Measurements from ENCODE around the gene LCT.
A peak's percentile ranks its signal among the peaks of the same experiment; 100 is the strongest.

The LCT gene

GRCh38 chr2:135853401-135853800 lies 16.4 kb upstream of the LCT start:
- Histone ChIP-seq H3K9ac (ENCODE audit: low read depth in 1 of 2, low read length in 2 of 2) (no peak overlapping the region), H3K27me3 (ENCODE audit: control insufficient read depth in 1 of 2, insufficient read depth in 2 of 2, low read length in 2 of 2) (no peaks in the 10 kb centered on the region), H3K36me3 (ENCODE audit: control insufficient read depth in 1 of 2, insufficient read depth in 2 of 2, low read length in 2 of 2) (peaks cover 0 to 48% of the 10 kb centered on the region in 2 donors), H3K4me1 (ENCODE audit: control insufficient read depth in 1 of 2, insufficient read depth in 2 of 2, low read length in 2 of 2) (peaks cover 0 to 4% of the 10 kb centered on the region in 2 donors), H3K4me3 (ENCODE audit: low read depth in 1 of 2, low read length in 2 of 2) (no peak overlapping the region), H3K9me3 (ENCODE audit: control insufficient read depth in 1 of 2, low read length in 2 of 2) (no peaks in the 10 kb centered on the region), H3K27ac (ENCODE audit: low read depth, low read length) (no peak overlapping the region)

- Histone ChIP-seq H3K36me3 (ENCODE audit: control insufficient read depth in 1 of 2, insufficient read depth in 2 of 2, low read length in 2 of 2) (peaks cover 4 to 38% of the 10 kb centered on the region in 2 donors), H3K4me1 (ENCODE audit: control insufficient read depth in 1 of 2, insufficient read depth in 2 of 2, low read length in 2 of 2) (peaks cover 0 to 4% of the 10 kb centered on the region in 2 donors), H3K27me3 (ENCODE audit: control insufficient read depth in 1 of 2, insufficient read depth in 2 of 2, low read length in 2 of 2) (no peaks in the 10 kb centered on the region), H3K9ac (ENCODE audit: low read depth in 1 of 2, low read length in 2 of 2) (peak overlapping the region in 1 of 2 donors; percentile 5), H3K27ac (ENCODE audit: low read depth, low read length) (no peak overlapping the region), H3K4me3 (ENCODE audit: low read depth in 1 of 2, low read length in 2 of 2) (no peak overlapping the region), H3K9me3 (ENCODE audit: control insufficient read depth in 1 of 2, low read length in 2 of 2) (no peaks in the 10 kb centered on the region)
These were observed 14.9 kb upstream of the LCT start for GRCh38 chr2:135851858-135852257.

- no peak overlapping the region for H3K4me3 ChIP-seq (ENCODE audit: low read depth in 1 of 2, low read length in 2 of 2)
- H3K27ac ChIP-seq (ENCODE audit: low read depth, low read length), result no peak overlapping the region
- H3K4me1 ChIP-seq (ENCODE audit: control insufficient read depth in 1 of 2, insufficient read depth in 2 of 2, low read length in 2 of 2), result peaks cover 0 to 4% of the 10 kb centered on the region in 2 donors
- H3K9me3 ChIP-seq (ENCODE audit: control insufficient read depth in 1 of 2, low read length in 2 of 2), result no peaks in the 10 kb centered on the region
- H3K36me3 ChIP-seq (ENCODE audit: control insufficient read depth in 1 of 2, insufficient read depth in 2 of 2, low read length in 2 of 2), result peaks cover 5 to 33% of the 10 kb centered on the region in 2 donors
- no peaks in the 10 kb centered on the region for H3K27me3 ChIP-seq (ENCODE audit: control insufficient read depth in 1 of 2, insufficient read depth in 2 of 2, low read length in 2 of 2)
- peak overlapping the region in 1 of 2 donors; percentile 5 for H3K9ac ChIP-seq (ENCODE audit: low read depth in 1 of 2, low read length in 2 of 2)
These were observed 14.1 kb upstream of the LCT start for GRCh38 chr2:135850892-135851668.

GRCh38 chr2:135849087-135849486 lies 12.1 kb upstream of the LCT start:
- Histone ChIP-seq H3K9me3 (ENCODE audit: control insufficient read depth in 1 of 2, low read length in 2 of 2) (no peaks in the 10 kb centered on the region), H3K4me3 (ENCODE audit: low read depth in 1 of 2, low read length in 2 of 2) (no peak overlapping the region), H3K36me3 (ENCODE audit: control insufficient read depth in 1 of 2, insufficient read depth in 2 of 2, low read length in 2 of 2) (peaks cover 8 to 36% of the 10 kb centered on the region in 2 donors), H3K27ac (ENCODE audit: low read depth, low read length) (no peak overlapping the region), H3K4me1 (ENCODE audit: control insufficient read depth in 1 of 2, insufficient read depth in 2 of 2, low read length in 2 of 2) (peaks cover 0 to 4% of the 10 kb centered on the region in 2 donors), H3K9ac (ENCODE audit: low read depth in 1 of 2, low read length in 2 of 2) (no peak overlapping the region), H3K27me3 (ENCODE audit: control insufficient read depth in 1 of 2, insufficient read depth in 2 of 2, low read length in 2 of 2) (no peaks in the 10 kb centered on the region)

GRCh38 chr2:135845997-135846396 lies 9.0 kb upstream of the LCT start:
- H3K27me3 ChIP-seq (ENCODE audit: control insufficient read depth in 1 of 2, insufficient read depth in 2 of 2, low read length in 2 of 2), result no peaks in the 10 kb centered on the region
- H3K4me3 ChIP-seq (ENCODE audit: low read depth in 1 of 2, low read length in 2 of 2), result no peak overlapping the region
- H3K9me3 ChIP-seq (ENCODE audit: control insufficient read depth in 1 of 2, low read length in 2 of 2), result no peaks in the 10 kb centered on the region
- peaks cover 3 to 4% of the 10 kb centered on the region in 2 donors for H3K4me1 ChIP-seq (ENCODE audit: control insufficient read depth in 1 of 2, insufficient read depth in 2 of 2, low read length in 2 of 2)
- H3K27ac ChIP-seq (ENCODE audit: low read depth, low read length), result no peak overlapping the region
- no peak overlapping the region for H3K9ac ChIP-seq (ENCODE audit: low read depth in 1 of 2, low read length in 2 of 2)
- H3K36me3 ChIP-seq (ENCODE audit: control insufficient read depth in 1 of 2, insufficient read depth in 2 of 2, low read length in 2 of 2), result peaks cover 8 to 33% of the 10 kb centered on the region in 2 donors

- Histone ChIP-seq H3K27ac (ENCODE audit: low read depth, low read length) (no peak overlapping the region), H3K27me3 (ENCODE audit: control insufficient read depth in 1 of 2, insufficient read depth in 2 of 2, low read length in 2 of 2) (no peaks in the 10 kb centered on the region), H3K36me3 (ENCODE audit: control insufficient read depth in 1 of 2, insufficient read depth in 2 of 2, low read length in 2 of 2) (peaks cover 8 to 29% of the 10 kb centered on the region in 2 donors), H3K4me3 (ENCODE audit: low read depth in 1 of 2, low read length in 2 of 2) (no peak overlapping the region), H3K9ac (ENCODE audit: low read depth in 1 of 2, low read length in 2 of 2) (no peak overlapping the region), H3K9me3 (ENCODE audit: control insufficient read depth in 1 of 2, low read length in 2 of 2) (no peaks in the 10 kb centered on the region), H3K4me1 (ENCODE audit: control insufficient read depth in 1 of 2, insufficient read depth in 2 of 2, low read length in 2 of 2) (peaks cover 8 to 12% of the 10 kb centered on the region in 2 donors)
These were observed 8.3 kb upstream of the LCT start for GRCh38 chr2:135845257-135845656.

GRCh38 chr2:135844301-135844895 lies 7.4 kb upstream of the LCT start:
- no peaks in the 10 kb centered on the region for H3K9me3 ChIP-seq (ENCODE audit: control insufficient read depth in 1 of 2, low read length in 2 of 2)
- no peak overlapping the region for H3K27ac ChIP-seq (ENCODE audit: low read depth, low read length)
- H3K27me3 ChIP-seq (ENCODE audit: control insufficient read depth in 1 of 2, insufficient read depth in 2 of 2, low read length in 2 of 2), result no peaks in the 10 kb centered on the region
- no peak overlapping the region for H3K9ac ChIP-seq (ENCODE audit: low read depth in 1 of 2, low read length in 2 of 2)
- peaks cover 16 to 19% of the 10 kb centered on the region in 2 donors for H3K4me1 ChIP-seq (ENCODE audit: control insufficient read depth in 1 of 2, insufficient read depth in 2 of 2, low read length in 2 of 2)
- H3K4me3 ChIP-seq (ENCODE audit: low read depth in 1 of 2, low read length in 2 of 2), result no peak overlapping the region
- H3K36me3 ChIP-seq (ENCODE audit: control insufficient read depth in 1 of 2, insufficient read depth in 2 of 2, low read length in 2 of 2), result peaks cover 8 to 28% of the 10 kb centered on the region in 2 donors

- peaks cover 17 to 21% of the 10 kb centered on the region in 2 donors for H3K4me1 ChIP-seq (ENCODE audit: control insufficient read depth in 1 of 2, insufficient read depth in 2 of 2, low read length in 2 of 2)
- H3K4me3 ChIP-seq (ENCODE audit: low read depth in 1 of 2, low read length in 2 of 2), result no peak overlapping the region
- H3K27ac ChIP-seq (ENCODE audit: low read depth, low read length), result no peak overlapping the region
- peaks cover 8 to 24% of the 10 kb centered on the region in 2 donors for H3K36me3 ChIP-seq (ENCODE audit: control insufficient read depth in 1 of 2, insufficient read depth in 2 of 2, low read length in 2 of 2)
- no peaks in the 10 kb centered on the region for H3K9me3 ChIP-seq (ENCODE audit: control insufficient read depth in 1 of 2, low read length in 2 of 2)
- H3K9ac ChIP-seq (ENCODE audit: low read depth in 1 of 2, low read length in 2 of 2), result no peak overlapping the region
- H3K27me3 ChIP-seq (ENCODE audit: control insufficient read depth in 1 of 2, insufficient read depth in 2 of 2, low read length in 2 of 2), result no peaks in the 10 kb centered on the region
These were observed 6.7 kb upstream of the LCT start for GRCh38 chr2:135843671-135844070.

- Histone ChIP-seq H3K4me3 (ENCODE audit: low read depth in 1 of 2, low read length in 2 of 2) (no peak overlapping the region), H3K9me3 (ENCODE audit: control insufficient read depth in 1 of 2, low read length in 2 of 2) (no peaks in the 10 kb centered on the region), H3K27me3 (ENCODE audit: control insufficient read depth in 1 of 2, insufficient read depth in 2 of 2, low read length in 2 of 2) (no peaks in the 10 kb centered on the region), H3K9ac (ENCODE audit: low read depth in 1 of 2, low read length in 2 of 2) (peak overlapping the region in 1 of 2 donors; percentile 33), H3K4me1 (ENCODE audit: control insufficient read depth in 1 of 2, insufficient read depth in 2 of 2, low read length in 2 of 2) (peaks cover 23 to 26% of the 10 kb centered on the region in 2 donors), H3K27ac (ENCODE audit: low read depth, low read length) (no peak overlapping the region), H3K36me3 (ENCODE audit: control insufficient read depth in 1 of 2, insufficient read depth in 2 of 2, low read length in 2 of 2) (peaks cover 0 to 15% of the 10 kb centered on the region in 2 donors)
These were observed 3.6 kb upstream of the LCT start for GRCh38 chr2:135840601-135841000.

- Histone ChIP-seq H3K9ac (ENCODE audit: low read depth in 1 of 2, low read length in 2 of 2) (no peak overlapping the region), H3K36me3 (ENCODE audit: control insufficient read depth in 1 of 2, insufficient read depth in 2 of 2, low read length in 2 of 2) (peaks cover 0 to 9% of the 10 kb centered on the region in 2 donors), H3K4me3 (ENCODE audit: low read depth in 1 of 2, low read length in 2 of 2) (no peak overlapping the region), H3K27me3 (ENCODE audit: control insufficient read depth in 1 of 2, insufficient read depth in 2 of 2, low read length in 2 of 2) (no peaks in the 10 kb centered on the region), H3K27ac (ENCODE audit: low read depth, low read length) (no peak overlapping the region), H3K4me1 (ENCODE audit: control insufficient read depth in 1 of 2, insufficient read depth in 2 of 2, low read length in 2 of 2) (peaks cover 23 to 26% of the 10 kb centered on the region in 2 donors), H3K9me3 (ENCODE audit: control insufficient read depth in 1 of 2, low read length in 2 of 2) (no peaks in the 10 kb centered on the region)
These were observed 2.7 kb upstream of the LCT start for GRCh38 chr2:135839713-135840112.
